ENCODE measurements around the gene KCNH4. TPM values are rescaled to one million over a fixed set of nuclear protein-coding genes. Genes with fewer than 3 reads are reported as not detected.

Gene KCNH4
- total RNA-seq, 1 donor from 2014 or later, result 0.80 TPM

DNA sequence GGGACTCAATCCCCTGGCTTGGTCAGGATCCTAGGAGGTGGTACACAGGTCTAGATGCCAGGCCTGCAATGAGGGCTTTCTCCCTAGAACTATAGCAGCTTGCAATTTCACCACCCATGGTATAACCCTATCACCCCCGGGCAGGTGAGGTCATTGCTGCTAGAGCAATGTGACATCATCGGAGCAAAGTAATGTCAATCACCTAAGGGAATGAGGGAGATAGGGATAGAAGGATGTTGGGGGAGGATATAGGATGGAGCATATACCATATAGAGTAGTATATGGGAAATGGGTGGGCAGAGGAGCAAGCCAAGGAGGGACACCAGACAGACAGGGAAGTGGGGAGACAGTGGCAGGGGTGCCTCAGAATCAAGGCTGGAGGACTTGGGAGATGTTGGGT, 3.3 kb downstream of the KCNH4 start:
- intact Hi-C loops (cut with micrococcal nuclease), result no loop called here
- no peak overlapping the region for H3K27ac Mint-ChIP-seq

DNA sequence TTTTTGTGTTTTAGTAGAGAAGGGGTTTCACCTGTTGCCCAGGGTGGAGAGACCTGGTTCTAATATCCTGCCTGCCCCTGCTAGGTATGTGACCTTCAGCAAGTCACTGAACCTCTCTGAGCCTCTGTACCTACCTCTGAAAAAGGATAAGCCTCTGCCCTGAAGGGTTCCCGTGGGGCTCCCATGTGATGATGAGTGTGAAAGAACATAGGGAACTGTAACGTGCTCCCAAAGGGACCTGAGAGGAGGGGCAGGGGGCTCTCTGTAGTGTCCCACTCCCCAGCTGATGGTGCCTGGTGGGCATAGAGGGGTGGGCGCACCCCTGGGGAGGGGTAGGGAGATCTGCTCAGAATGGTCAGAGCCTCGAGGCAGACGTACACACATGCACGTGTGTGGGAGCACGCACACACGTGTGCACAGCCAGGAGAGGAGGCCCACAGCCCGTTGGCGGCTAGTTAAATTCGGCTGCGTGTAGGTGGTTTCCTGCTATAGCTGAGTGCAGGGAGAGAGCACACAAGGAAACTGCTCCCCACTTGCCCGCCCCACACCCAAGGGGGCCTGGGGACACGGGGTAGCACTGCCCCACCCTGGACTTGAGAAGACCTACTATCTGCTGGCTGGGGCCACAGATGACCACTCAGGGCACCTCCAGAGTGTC, 6.7 kb downstream of the KCNH4 start:
- Mint-ChIP-seq H3K4me1 (peaks cover 17% of the 10 kb centered on the region), H3K27me3 (no peaks in the 10 kb centered on the region), H3K36me3 (ENCODE audit: low read depth) (no peaks in the 10 kb centered on the region), H3K27ac (no peak overlapping the region), H3K4me3 (no peak overlapping the region), H3K9me3 (no peaks in the 10 kb centered on the region)
- no peak for DNase-seq
- CTCF ChIA-PET, result no interaction called here
- no peak for ATAC-seq (ENCODE audit: low read depth)
- POLR2A ChIA-PET, result interaction anchor here (0.5 kb wide), 1 partner anchor 19 kb away, joined by 5 read pairs; no protein-coding TSS in a partner anchor
- TF ChIP-seq, protein P1, sequence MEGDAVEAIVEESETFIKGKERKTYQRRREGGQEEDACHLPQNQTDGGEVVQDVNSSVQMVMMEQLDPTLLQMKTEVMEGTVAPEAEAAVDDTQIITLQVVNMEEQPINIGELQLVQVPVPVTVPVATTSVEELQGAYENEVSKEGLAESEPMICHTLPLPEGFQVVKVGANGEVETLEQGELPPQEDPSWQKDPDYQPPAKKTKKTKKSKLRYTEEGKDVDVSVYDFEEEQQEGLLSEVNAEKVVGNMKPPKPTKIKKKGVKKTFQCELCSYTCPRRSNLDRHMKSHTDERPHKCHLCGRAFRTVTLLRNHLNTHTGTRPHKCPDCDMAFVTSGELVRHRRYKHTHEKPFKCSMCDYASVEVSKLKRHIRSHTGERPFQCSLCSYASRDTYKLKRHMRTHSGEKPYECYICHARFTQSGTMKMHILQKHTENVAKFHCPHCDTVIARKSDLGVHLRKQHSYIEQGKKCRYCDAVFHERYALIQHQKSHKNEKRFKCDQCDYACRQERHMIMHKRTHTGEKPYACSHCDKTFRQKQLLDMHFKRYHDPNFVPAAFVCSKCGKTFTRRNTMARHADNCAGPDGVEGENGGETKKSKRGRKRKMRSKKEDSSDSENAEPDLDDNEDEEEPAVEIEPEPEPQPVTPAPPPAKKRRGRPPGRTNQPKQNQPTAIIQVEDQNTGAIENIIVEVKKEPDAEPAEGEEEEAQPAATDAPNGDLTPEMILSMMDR (IDR thresholded peaks at IDR 0.05), result no peak
- intact Hi-C loops (cut with micrococcal nuclease), result no loop called here

More for the DNA sequence above, 3.3 kb downstream of the KCNH4 start:
- ChIA-PET POLR2A (interaction anchor here (7.1 kb wide), 1 partner anchor 17 kb away, joined by 38 read pairs; the partner anchor contains the start of gene GHDC), CTCF (no interaction called here)
- Mint-ChIP-seq H3K27me3 (no peaks in the 10 kb centered on the region), H3K4me3 (no peak overlapping the region), H3K36me3 (ENCODE audit: low read depth) (no peaks in the 10 kb centered on the region), H3K4me1 (peaks cover 45% of the 10 kb centered on the region), H3K9me3 (no peaks in the 10 kb centered on the region)
- DNase-seq (no peak), ATAC-seq (ENCODE audit: low read depth) (no peak)
- TF ChIP-seq, protein P1 (IDR thresholded peaks at IDR 0.05), result no peak

DNA sequence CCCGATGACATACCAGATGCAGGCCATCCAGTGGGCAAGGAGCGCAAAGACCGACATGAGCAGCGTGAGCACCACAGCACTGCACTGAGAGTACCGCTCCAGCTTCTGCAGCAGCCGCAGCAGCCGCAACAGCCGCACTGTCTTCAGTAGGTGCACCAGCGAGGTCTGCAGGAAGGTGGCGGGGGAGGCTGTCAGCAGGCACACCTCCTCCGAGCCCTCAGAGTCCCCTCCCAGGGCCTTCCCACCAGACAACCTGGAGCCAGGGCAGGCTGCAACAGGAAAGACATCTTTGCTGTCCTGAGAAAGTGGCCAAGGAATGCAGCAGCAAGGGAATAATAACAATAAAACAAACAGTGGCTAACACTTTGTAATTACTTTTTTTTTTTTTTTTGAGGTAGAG, 9.1 kb downstream of the KCNH4 start:
- POLR2A ChIA-PET, result interaction anchor here (0.6 kb wide), 1 partner anchor 18 kb away, joined by 6 read pairs; no protein-coding TSS in a partner anchor
- ATAC-seq (ENCODE audit: low read depth), result no peak
- Mint-ChIP-seq H3K27ac (no peak overlapping the region), H3K9me3 (no peaks in the 10 kb centered on the region), H3K27me3 (no peaks in the 10 kb centered on the region), H3K36me3 (ENCODE audit: low read depth) (no peaks in the 10 kb centered on the region), H3K4me3 (no peak overlapping the region), H3K4me1 (peaks cover 2% of the 10 kb centered on the region)
- intact Hi-C loops (cut with micrococcal nuclease), result no loop called here
- DNase-seq, result no peak
- TF ChIP-seq, protein P1 (IDR thresholded peaks at IDR 0.05), result no peak
- CTCF ChIA-PET, result no interaction called here

DNA sequence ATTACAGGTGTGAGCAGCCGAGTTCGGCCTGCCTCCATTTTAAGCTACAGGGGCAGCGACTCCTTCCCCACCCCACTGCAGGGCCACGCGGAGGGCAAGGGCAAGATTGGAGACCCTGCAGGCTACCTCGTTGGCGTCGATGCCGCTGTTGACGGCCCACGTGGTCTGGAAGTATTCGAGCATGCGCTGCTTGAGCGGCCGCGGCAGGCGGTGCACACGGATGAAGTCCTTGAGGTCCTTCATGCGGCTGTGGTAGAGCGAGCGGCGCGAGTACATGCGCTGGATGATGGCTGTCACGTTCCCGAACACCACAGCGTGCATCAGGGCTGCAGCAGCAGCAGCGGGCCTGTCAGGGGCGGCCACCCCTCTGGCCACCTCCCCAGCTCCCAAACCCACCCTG, 11.6 kb downstream of the KCNH4 start:
- DNase-seq, result no peak
- Mint-ChIP-seq H3K27ac (no peak overlapping the region), H3K9me3 (no peaks in the 10 kb centered on the region), H3K4me3 (no peak overlapping the region), H3K36me3 (ENCODE audit: low read depth) (no peaks in the 10 kb centered on the region), H3K4me1 (peaks cover 2% of the 10 kb centered on the region), H3K27me3 (no peaks in the 10 kb centered on the region)
- no peak for ATAC-seq (ENCODE audit: low read depth)
- ChIA-PET POLR2A (no interaction called here), CTCF (no interaction called here)
- TF ChIP-seq, protein P1 (IDR thresholded peaks at IDR 0.05), result no peak
- intact Hi-C loops (cut with micrococcal nuclease), result no loop called here

DNA sequence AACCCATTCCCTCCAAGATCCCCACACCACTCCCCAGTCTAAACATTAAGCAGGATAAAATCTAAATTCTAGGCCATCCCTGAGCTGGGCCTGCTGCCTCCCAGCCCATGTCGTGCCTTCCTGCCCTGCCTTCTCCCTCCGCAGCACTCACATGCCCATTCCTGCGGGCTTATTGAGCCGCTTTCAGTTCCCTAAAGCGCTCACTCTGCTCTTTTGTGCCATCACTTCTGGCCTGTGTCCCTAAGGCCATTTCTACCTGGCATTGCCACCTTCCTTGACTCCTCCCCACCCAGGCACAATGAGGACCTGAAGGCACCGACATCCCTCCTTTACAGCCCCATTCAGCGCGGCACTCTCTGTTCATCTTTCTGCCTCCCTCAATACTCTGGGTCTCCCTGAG, 13.1 kb downstream of the KCNH4 start:
- H3K9me3 Mint-ChIP-seq, result no peaks in the 10 kb centered on the region
- ChIA-PET CTCF (interaction anchor here (1.0 kb wide), 1 partner anchor 102 kb away, joined by 3 read pairs; no protein-coding TSS in a partner anchor), POLR2A (interaction anchor here (0.6 kb wide), 2 partner anchors 213 to 765 kb away, joined by 4 to 8 read pairs; no protein-coding TSS in a partner anchor)
- ATAC-seq (ENCODE audit: low read depth), result no peak
- no peaks in the 10 kb centered on the region for H3K27me3 Mint-ChIP-seq
- TF ChIP-seq, protein P1 (IDR thresholded peaks at IDR 0.05), result no peak
- no peak overlapping the region for H3K4me3 Mint-ChIP-seq
- peaks cover 2% of the 10 kb centered on the region for H3K4me1 Mint-ChIP-seq
- no peak overlapping the region for H3K27ac Mint-ChIP-seq
- no peaks in the 10 kb centered on the region for H3K36me3 Mint-ChIP-seq (ENCODE audit: low read depth)
- no peak for DNase-seq
- intact Hi-C loops (cut with micrococcal nuclease), result no loop called here

Measured in activated B cell treated with CpG ODN at 0.5 μM for 24 hours (primary cell).